Retina (tissue), 1 donor: ENCODE measurements around the gene SLC45A1.
"Not testable (repeated sequence)": the region's sequence is repeated elsewhere in the genome, so short reads cannot be mapped to it uniquely, and the experiment has no call there.

ENCODE experiments used
- DNase-seq: peaks from one replicate; pipeline ENCODE4 v3.0.0-alpha.2; 2016

The SLC45A1 gene

DNA sequence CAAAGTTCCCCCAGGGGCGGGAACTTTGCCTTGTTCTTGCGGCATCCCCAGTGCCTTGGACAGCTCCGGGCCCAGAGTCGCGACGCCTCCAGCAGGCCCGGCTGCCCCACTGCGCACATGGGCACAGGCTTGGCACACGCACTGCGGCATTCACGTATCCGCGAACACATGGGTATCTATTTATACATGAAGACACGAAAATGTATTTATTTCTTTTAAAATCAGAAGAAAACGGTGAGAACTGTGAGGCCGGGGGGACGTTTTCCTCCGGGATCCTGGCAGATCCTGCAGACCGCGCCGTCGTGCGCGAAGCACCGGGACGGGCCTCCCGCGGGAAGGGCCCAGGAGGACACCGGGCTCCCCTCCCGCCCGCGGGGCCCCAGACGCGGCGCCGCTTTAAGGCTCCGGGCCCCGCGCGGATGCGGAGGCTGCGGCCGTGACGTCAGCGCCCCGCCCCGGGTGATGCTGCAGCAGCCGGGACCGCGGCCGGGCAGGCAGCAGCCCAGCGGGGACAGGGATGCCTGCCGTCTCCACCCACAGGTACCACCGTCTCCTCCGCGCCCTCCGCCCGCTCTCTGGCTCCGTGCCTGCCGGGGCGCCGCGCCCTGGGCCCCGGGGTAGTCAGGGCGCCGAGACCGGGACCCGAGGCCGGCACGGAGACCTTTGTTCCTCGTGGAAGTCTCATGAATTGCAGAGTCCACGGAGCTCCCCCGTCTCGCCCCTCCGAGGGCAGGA lies at the start of gene SLC45A1:
Gene SLC45A1, plus strand, starts transcription at position 468 of the 735 bp plus-strand sequence. CDS start 6,216 bp downstream, outside the sequence.
- DNase-seq, result peak; percentile 90

DNA sequence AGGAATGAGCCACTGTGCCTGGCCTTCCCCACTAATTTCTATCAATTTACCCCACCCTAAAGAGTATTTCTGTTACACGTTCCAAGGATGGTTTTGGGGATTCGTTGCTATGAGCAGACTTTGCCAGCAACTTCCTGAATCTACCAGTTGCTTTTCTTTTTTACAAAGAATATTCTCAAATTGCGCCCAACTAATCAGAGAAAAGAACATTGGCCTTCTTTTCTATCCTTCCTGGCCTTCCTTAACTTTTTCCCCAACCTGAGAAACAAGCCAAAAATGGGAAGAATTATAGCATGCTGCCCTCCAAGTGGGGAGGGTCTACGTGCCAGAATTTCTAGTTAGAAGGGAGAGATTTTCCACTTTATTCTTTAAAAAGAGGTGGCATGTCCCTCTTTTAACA lies 44.9 kb upstream of the SLC45A1 start:
- no peak for DNase-seq

DNA sequence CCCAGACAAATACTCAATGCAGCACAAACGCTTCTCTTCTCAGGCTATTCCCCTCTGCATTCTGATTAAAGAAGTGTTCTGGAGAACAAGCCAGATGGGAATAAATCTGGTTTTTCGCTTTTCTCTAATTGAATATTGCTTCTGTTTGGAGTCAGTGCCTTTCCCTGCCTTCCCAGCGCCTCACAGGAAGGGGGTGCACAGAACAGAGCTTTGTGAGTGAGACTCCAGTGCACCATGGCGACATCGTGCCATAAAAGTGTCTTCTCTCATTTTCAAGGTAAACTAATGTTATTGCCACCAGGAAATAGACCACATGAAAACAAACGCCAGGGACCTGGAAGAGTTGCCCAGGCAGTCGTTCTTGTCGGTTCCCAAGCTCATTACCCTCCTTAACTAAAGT lies 43.6 kb upstream of the SLC45A1 start:
- DNase-seq, result no peak

DNA sequence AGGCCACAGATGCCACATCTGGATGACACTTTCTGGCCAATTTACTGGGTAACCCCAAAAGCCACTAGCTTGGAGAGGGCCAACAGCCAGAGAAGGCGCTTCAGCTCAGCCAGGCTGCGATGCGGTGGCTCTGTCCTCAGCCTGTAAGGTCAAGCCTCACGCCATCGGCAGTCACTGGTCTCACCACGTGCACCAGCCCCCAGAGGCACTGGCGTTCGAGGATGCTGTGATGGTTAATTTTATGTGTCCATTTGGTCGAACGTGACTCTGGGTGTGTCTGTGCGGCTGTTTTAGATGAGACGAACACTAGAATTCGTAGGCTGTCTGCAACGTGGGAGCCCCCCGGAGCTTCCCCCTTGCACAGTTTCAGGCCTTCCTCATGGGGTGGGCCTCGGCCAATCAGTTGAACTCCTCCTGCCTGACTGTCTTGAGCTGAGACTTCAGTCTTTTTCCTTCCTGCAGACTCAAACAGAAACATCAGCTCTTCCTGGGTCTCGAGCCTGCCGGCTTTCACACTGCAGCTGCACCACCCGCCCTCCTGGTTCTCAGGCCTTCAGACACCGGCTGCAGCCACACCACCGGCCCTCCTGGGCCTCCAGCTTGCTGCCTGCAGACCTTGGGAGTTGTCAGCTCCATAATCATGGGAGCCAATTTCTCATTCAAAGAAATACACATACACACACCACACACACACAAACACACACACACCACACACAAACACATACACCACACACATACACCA lies 41.6 kb upstream of the SLC45A1 start:
- DNase-seq, result peak; percentile 13

GRCh38 chr1:8276932-8277331 lies 41.0 kb upstream of the SLC45A1 start:
- DNase-seq, result no peak

GRCh38 chr1:8278677-8279076 lies 39.2 kb upstream of the SLC45A1 start:
- not testable (repeated sequence) for DNase-seq

DNA sequence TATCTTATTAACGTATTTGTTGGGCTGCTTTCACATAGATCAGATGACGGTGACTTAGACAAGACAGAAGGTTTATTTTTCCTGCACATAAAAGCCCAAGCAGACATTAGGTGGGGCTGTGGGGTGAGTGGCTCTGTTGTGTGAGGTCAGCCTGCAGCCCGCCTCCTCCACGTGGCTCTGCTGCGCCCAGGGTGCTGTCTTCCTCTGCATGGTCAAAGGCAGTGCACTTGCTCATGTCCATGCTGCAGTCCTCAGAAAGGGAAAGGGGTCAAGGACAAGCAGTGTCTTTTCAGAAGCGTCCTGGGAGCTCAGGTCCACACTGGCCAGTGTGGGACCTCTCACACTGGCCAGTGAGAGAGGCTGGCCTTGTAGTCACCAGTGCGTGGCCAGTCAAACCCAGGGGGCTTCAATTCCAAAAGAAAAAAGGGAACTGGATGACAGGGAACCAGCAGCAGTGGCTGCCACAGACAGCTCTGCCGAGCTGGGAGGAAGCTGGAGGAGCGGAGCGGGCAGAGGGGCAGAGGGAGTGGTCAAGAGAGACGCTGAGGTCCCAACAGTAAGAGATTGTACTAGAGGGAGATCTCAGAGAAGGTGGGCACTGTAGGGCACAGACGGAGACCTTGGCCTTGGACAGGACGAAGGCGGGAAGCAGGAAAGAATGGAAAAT lies 35.9 kb upstream of the SLC45A1 start:
- DNase-seq, result peak; percentile 39

GRCh38 chr1:8283058-8283884 lies 34.6 kb upstream of the SLC45A1 start:
- peak; percentile 13 for DNase-seq

- DNase-seq, result no peak
Measured at GRCh38 chr1:8284127-8284526, 33.8 kb upstream of the SLC45A1 start.

DNA sequence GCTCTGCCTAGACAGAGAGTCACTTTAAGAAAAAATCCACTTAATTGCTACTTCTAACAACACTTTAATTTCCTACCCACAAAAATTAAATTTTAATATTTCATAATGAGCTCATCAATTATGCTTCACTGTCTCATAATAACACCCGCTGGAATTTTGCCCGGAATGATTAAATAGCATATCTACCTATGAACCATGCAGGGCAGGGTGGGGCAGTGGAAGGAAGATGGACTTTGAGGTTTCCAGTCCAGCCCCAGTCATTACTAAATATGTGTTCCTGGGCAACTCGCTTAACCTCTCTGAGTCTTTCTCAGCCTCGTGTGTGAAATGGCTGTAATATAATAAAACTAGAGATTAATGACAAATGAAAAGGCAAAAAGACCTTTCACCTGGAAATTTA lies 32.8 kb upstream of the SLC45A1 start:
- DNase-seq, result no peak

GRCh38 chr1:8285965-8286364 lies 31.9 kb upstream of the SLC45A1 start:
- no peak for DNase-seq

DNA sequence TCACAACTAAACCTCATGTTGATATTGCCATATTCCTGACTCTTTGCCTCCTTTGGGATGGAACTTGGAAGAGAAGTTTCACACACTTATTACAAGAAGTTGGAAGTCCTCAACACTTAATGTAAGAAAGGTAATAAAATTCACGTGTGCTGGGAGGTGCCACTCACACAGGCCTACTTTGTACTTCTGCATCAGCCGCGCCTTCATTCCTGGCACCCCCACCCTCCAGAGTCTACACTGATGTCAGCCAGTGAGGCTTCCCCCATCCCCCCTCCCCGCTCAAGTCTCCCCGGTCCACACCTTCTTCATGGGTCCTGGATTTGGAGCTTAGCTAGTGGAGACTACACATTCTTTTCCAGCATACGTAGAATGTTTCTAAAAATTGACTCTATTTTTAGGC lies 24.8 kb upstream of the SLC45A1 start:
- no peak for DNase-seq

DNA sequence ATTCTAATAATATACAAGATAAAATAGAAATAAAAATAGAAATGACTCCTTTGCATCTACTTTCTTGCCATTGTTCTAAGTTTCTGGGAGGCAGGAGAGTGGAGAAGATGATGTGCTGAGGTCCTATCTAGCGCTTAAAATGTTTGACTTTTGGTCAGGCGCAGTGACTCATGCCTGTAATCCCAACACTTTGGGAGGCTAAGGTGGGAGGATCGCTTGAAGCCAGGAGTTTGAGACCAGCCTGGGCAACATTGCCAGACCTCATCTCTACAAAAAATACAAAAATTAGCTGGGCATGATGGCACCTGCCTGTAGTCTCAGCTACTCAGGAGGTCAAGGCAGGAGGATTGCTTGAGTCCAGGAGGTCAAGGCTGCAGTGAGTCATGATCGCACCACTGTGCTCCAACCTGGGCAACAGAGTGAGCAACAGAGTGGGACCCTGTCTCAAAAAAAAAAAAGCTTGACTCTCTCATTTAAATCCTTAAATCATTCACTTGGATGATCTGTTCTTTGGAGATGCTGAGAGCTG lies 24.2 kb upstream of the SLC45A1 start:
- DNase-seq, result no peak

- no peak for DNase-seq
Measured at GRCh38 chr1:8294170-8294697, 23.7 kb upstream of the SLC45A1 start.

GRCh38 chr1:8297245-8297644 lies 20.7 kb upstream of the SLC45A1 start:
- no peak for DNase-seq

DNA sequence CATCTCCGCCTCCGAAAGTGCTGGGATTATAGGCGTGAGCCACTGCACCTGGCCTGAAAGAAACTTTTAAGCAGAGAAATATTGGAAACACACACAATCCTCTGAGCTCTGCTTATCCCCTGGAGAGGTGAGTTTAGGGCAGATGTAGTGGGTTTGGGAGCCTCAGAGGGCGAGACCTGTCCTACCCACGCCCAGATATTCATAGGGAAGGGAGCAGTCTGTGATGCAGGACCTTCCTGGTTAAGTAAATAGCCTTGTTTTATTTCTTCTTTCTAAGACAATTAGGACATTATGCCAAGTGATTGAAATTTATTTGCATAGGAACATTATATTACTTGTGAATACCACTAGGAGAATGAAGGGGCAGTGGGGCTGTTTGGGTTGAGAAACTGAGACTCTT lies 18.0 kb upstream of the SLC45A1 start:
- DNase-seq, result no peak

DNA sequence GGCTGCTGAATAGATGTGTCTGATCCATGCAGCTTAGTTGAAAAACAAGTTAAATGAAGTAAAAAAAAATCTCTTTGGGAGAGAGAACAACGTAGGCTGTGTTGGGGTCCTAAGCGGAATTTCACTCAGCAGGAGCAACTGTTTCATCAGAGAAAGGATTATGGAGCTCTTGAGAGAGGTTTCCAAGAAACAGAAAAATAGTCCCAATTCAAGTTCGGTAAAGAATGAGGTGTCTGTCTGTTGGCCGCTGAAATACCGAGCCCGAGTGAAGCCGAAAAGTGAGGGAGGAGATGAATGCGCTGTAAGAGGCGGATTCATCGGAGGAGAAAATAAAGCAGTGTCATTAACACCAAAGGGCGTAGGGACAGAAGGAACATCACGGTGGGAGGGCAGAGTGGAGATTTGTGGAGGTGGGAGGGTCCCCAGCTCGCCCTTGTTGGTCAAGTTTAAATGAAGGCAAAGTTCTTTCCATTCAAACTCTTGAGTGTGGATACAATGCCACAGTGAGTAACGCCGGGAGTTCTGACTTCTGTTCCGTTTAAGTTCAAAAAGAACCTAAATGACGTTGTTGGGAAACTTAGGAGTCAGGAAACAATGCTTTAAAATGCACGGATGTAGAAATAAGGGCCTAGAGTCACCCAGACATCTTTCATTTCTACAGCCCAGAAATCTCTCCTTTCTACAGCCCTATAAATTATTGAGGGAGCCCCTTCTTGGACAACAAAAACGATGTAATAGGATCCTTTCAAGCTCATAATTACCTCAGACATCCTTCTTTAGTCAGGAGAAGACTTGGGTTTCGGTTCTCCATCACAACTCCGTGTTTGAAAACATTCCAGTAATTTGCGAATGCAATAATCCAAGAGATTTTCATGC lies 15.6 kb upstream of the SLC45A1 start:
- peak; percentile 45 for DNase-seq

DNA sequence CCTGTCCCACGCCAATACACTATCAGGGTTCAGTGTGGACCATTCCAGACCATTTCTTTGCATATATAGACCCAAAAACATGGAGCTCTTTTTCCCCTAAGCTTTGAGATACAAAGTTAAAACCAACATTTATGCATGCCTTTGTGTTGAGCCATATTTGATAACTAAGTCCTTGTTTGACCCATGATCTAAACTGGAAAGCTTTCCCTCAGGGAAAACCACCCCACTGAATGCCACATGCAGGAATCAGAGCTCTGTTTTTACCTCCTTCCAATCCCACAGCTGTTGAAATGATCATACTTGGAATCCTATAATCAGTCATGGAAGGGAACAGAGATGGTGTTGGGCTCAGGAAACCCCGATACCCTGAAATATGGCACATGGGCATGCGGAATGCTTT lies 14.8 kb upstream of the SLC45A1 start:
- DNase-seq, result no peak

- DNase-seq, result no peak
Measured at GRCh38 chr1:8303876-8304275, 14.0 kb upstream of the SLC45A1 start.

GRCh38 chr1:8307628-8308027 lies 10.3 kb upstream of the SLC45A1 start:
- DNase-seq, result no peak

GRCh38 chr1:8311068-8311718 lies 6.7 kb upstream of the SLC45A1 start:
- DNase-seq, result no peak
